B cell (primary cell): ENCODE data around the gene PPP2R2C. TPM values are rescaled to one million over a fixed set of nuclear protein-coding genes. Genes with fewer than 3 reads are reported as not detected.

Source experiments
- ATAC-seq: fragments of 200-7000 bp; cut with Tn5 transposase; one replicate; pipeline ENCODE4 v1.10.0; 2021; ENCODE audit warnings: low read depth, mild to moderate bottlenecking, moderate number of reproducible peaks, moderate library complexity
- CTCF ChIA-PET: fragments of 350-600 bp; sonication (Branson Sonifier 250); formaldehyde crosslinking; loops from one replicate; lab custom pipeline; 2021; ENCODE audit warnings: antibody characterized with exemption, inconsistent platforms; lab: Charles Lee
- POLR2A ChIA-PET: fragments of 350-600 bp; sonication (Branson Sonifier 250); formaldehyde crosslinking; loops from one replicate; lab custom pipeline; 2021; ENCODE audit warnings: antibody characterized with exemption; lab: Charles Lee
- DNase-seq: peaks from one replicate; pipeline ENCODE4 v3.0.0; 2013
- H2AFZ ChIP-seq: 2 replicates; pipeline ENCODE4 v1.6.1; 2012; ENCODE audit warnings: mild to moderate bottlenecking, low read depth, low read length; ENCODE audit not compliant: insufficient read depth, poor library complexity, severe bottlenecking
- H3K27ac ChIP-seq, 2 donors: 1 replicate in 1 of 2; 2 replicates in 1 of 2; pipeline ENCODE4 v1.5.1; 2012 to 2013; ENCODE audit warnings: low read length in 2 of 2, mild to moderate bottlenecking in 2 of 2, moderate library complexity in 1 of 2
- H3K27me3 ChIP-seq, 4 experiments: fragments of 200-600 bp in 1 of 4; sonication (generic) in 1 of 4; replicated peaks in 1 of 4; 1 replicate in 2 of 4; 2 replicates in 2 of 4; pipeline versions ENCODE4 v1.6.1 to v1.7.0; 2013 to 2016; ENCODE audit warnings: low read length in 3 of 4, mild to moderate bottlenecking in 2 of 4, mixed read lengths in 1 of 4, moderate library complexity in 1 of 4; ENCODE audit not compliant: insufficient read depth in 4 of 4, control insufficient read depth in 3 of 4; ENCODE audit errors: control extremely low read depth in 1 of 4
- H3K36me3 ChIP-seq, 2 experiments: replicated peaks in 1 of 2; 1 replicate in 1 of 2; 2 replicates in 1 of 2; pipeline versions ENCODE4 v1.6.1 to v1.7.1; 2013; ENCODE audit warnings: low read length in 1 of 2; ENCODE audit not compliant: insufficient read depth in 2 of 2, control insufficient read depth in 1 of 2; ENCODE audit errors: control extremely low read depth in 1 of 2, extremely low read depth in 1 of 2
- H3K4me1 ChIP-seq, 2 donors: fragments of 200-600 bp in 1 of 2; sonication (generic) in 1 of 2; 1 replicate in 1 of 2; 2 replicates in 1 of 2; pipeline versions ENCODE4 v1.5.1 to v1.6.1; 2013 to 2017; ENCODE audit warnings: low read length in 2 of 2; ENCODE audit not compliant: control insufficient read depth in 2 of 2, insufficient read depth in 2 of 2
- H3K4me2 ChIP-seq: replicated peaks from 2 replicates; pipeline ENCODE3; 2012; ENCODE audit warnings: mild to moderate bottlenecking, low read depth, low read length; ENCODE audit not compliant: poor library complexity, severe bottlenecking
- H3K4me3 ChIP-seq, 5 experiments: fragments of 200-600 bp in 1 of 5; sonication (generic) in 1 of 5; 1 replicate in 3 of 5; 2 replicates in 2 of 5; pipeline versions ENCODE4 v1.5.1 to v1.7.0; 2011 to 2016; ENCODE audit warnings: low read length in 4 of 5, mild to moderate bottlenecking in 4 of 5, low read depth in 2 of 5, control low read depth in 1 of 5, moderate library complexity in 1 of 5; ENCODE audit not compliant: insufficient read depth in 1 of 5; ENCODE audit errors: control extremely low read depth in 1 of 5, extremely low read depth in 1 of 5
- H3K79me2 ChIP-seq: fragments of 200-600 bp; sonication (generic); one replicate; pipeline ENCODE4 v1.6.0; 2016; ENCODE audit warnings: low read length; ENCODE audit not compliant: control insufficient read depth, insufficient read depth
- H3K9ac ChIP-seq: fragments of 200-600 bp; sonication (generic); 2 replicates; pipeline ENCODE4 v1.6.1; 2017; ENCODE audit warnings: mild to moderate bottlenecking, low read length, moderate library complexity
- H3K9me3 ChIP-seq, 3 donors: one replicate each; pipeline versions ENCODE4 v1.6.1 to v1.7.1; 2013; ENCODE audit warnings: low read length in 2 of 3; ENCODE audit not compliant: control insufficient read depth in 2 of 3, insufficient read depth in 1 of 3; ENCODE audit errors: control extremely low read depth in 1 of 3
- H4K20me1 ChIP-seq: 2 replicates; pipeline ENCODE4 v1.6.0; 2012; ENCODE audit warnings: mild to moderate bottlenecking, low read length; ENCODE audit not compliant: insufficient read depth, control insufficient read depth, poor library complexity, severe bottlenecking
- H3K27ac Mint-ChIP-seq: one replicate; pipeline ENCODE4 v1.8.0; 2021; ENCODE audit warnings: mixed read lengths
- H3K27me3 Mint-ChIP-seq: one replicate; pipeline ENCODE4 v1.8.0; 2021; ENCODE audit warnings: mixed read lengths
- H3K4me1 Mint-ChIP-seq: one replicate; pipeline ENCODE4 v1.8.0; 2021; ENCODE audit warnings: mixed read lengths
- H3K4me3 Mint-ChIP-seq: one replicate; pipeline ENCODE4 v1.8.0; 2021; ENCODE audit warnings: mixed read lengths
- H3K9me3 Mint-ChIP-seq: one replicate; pipeline ENCODE4 v1.8.0; 2022; ENCODE audit warnings: mixed read lengths; ENCODE audit not compliant: insufficient read depth
- EZH2 ChIP-seq: IDR thresholded peaks from 2 replicates; pipeline ENCODE4 v1.6.1; 2012; ENCODE audit warnings: borderline replicate concordance, low read depth, mild to moderate bottlenecking, moderate library complexity, low read length; ENCODE audit not compliant: insufficient read depth, poor library complexity, severe bottlenecking
- whole genome bisulfite sequencing: methylation state at CpG from one replicate; pipeline ENCODE4 v1.1.5; 2013; ENCODE audit warnings: missing lambda C conversion rate; ENCODE audit not compliant: insufficient coverage; 5-methylcytosine and 5-hydroxymethylcytosine counted together
- intact Hi-C: fragments of 100-400 bp; cut with micrococcal nuclease; formaldehyde crosslinking; loops from one replicate; pipeline ENCODE4 v1.10.0; 2022
- polyA plus RNA-seq: library from polyadenylated mRNA; depleted of rRNA; stranded (reverse); fragments of >200 nt; gene quantifications from 2 replicates; pipeline ENCODE4 v1.2.3, GENCODE V29; 2012
- total RNA-seq, 2 donors: library from RNA; stranded (reverse); fragments of 120-200 nt in 1 of 2; gene quantifications; 1 replicate in 1 of 2; 2 replicates in 1 of 2; pipeline versions ENCODE4 v1.2.3 to v1.2.4, GENCODE V29; 2013 to 2022
- TF ChIP-seq, protein P1 (sequence below): fragments of 200-600 bp; IDR thresholded peaks from one replicate; pipeline ENCODE4 v1.8.0; 2022; ENCODE audit warnings: antibody characterized with exemption, mild to moderate bottlenecking

PPP2R2C gene
- total and polyA plus RNA-seq, 2 donors (not counting 1 experiment from before 2014, with no cell fraction given): not detected

DNA sequence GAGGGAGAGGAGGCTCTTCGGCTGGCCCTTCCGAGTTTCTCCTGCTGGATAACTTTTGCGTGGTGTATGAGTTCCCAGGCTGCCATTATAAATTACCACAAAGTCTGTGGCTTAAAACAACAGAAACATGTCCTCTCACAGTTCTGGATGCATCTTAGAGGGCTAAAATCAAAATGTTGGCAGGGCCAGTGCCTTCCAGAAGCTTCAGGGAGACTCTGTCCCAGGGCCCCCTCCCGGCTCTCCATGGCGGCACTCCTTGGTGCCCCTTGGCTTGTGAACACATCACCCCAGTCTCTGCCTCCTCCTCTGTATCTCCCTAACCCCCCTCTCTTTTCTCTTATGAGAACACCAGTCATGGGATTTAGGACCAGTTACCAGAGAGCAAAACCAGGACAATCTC lies 23.3 kb upstream of the PPP2R2C start:
- DNase-seq (no peak), ATAC-seq (no peak)
- no peaks in the 10 kb centered on the region for H3K4me1 Mint-ChIP-seq
- Histone ChIP-seq H3K4me1 (no peaks in the 10 kb centered on the region), H3K9ac (no peak overlapping the region), H2AFZ (no peak overlapping the region), H3K4me3 (no peak overlapping the region), H3K79me2 (no peaks in the 10 kb centered on the region), H3K36me3 (no peaks in the 10 kb centered on the region), H4K20me1 (no peaks in the 10 kb centered on the region), H3K4me2 (no peak overlapping the region), H3K9me3 (peaks cover 0 to 24% (median 5%) of the 10 kb centered on the region in 3 donors), H3K27ac (no peak overlapping the region), H3K27me3 (peaks cover 0 to 7% (median 0%) of the 10 kb centered on the region in 4 experiments)
- WGBS: 97% methylated on average over 5 of the region's 5 CpGs
- intact Hi-C loops: no loop called here
- no peak overlapping the region for H3K4me3 Mint-ChIP-seq
- no peak for TF ChIP-seq EZH2
- TF ChIP-seq, protein P1, sequence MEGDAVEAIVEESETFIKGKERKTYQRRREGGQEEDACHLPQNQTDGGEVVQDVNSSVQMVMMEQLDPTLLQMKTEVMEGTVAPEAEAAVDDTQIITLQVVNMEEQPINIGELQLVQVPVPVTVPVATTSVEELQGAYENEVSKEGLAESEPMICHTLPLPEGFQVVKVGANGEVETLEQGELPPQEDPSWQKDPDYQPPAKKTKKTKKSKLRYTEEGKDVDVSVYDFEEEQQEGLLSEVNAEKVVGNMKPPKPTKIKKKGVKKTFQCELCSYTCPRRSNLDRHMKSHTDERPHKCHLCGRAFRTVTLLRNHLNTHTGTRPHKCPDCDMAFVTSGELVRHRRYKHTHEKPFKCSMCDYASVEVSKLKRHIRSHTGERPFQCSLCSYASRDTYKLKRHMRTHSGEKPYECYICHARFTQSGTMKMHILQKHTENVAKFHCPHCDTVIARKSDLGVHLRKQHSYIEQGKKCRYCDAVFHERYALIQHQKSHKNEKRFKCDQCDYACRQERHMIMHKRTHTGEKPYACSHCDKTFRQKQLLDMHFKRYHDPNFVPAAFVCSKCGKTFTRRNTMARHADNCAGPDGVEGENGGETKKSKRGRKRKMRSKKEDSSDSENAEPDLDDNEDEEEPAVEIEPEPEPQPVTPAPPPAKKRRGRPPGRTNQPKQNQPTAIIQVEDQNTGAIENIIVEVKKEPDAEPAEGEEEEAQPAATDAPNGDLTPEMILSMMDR: no peak
- no peak overlapping the region for H3K27ac Mint-ChIP-seq
- POLR2A ChIA-PET: no interaction called here
- CTCF ChIA-PET: no interaction called here
- peaks cover 6% of the 10 kb centered on the region for H3K9me3 Mint-ChIP-seq
- peaks cover 24% of the 10 kb centered on the region for H3K27me3 Mint-ChIP-seq

- ATAC-seq (no peak), DNase-seq (no peak)
- Histone ChIP-seq H3K4me1 (no peaks in the 10 kb centered on the region), H3K9me3 (peaks cover 0 to 25% (median 5%) of the 10 kb centered on the region in 3 donors), H3K27me3 (peaks cover 0 to 7% (median 0%) of the 10 kb centered on the region in 4 experiments), H3K9ac (no peak overlapping the region), H3K4me2 (no peak overlapping the region), H3K4me3 (no peak overlapping the region), H3K79me2 (no peaks in the 10 kb centered on the region), H4K20me1 (no peaks in the 10 kb centered on the region), H3K27ac (no peak overlapping the region), H2AFZ (no peak overlapping the region), H3K36me3 (no peaks in the 10 kb centered on the region)
- no peak overlapping the region for H3K27ac Mint-ChIP-seq
- H3K9me3 Mint-ChIP-seq: peaks cover 6% of the 10 kb centered on the region
- ChIA-PET POLR2A (no interaction called here), CTCF (no interaction called here)
- H3K4me1 Mint-ChIP-seq: no peaks in the 10 kb centered on the region
- WGBS: 84% methylated on average over 7 of the region's 7 CpGs
- H3K4me3 Mint-ChIP-seq: no peak overlapping the region
- intact Hi-C loops: no loop called here
- H3K27me3 Mint-ChIP-seq: peaks cover 25% of the 10 kb centered on the region
- TF ChIP-seq EZH2: no peak
- TF ChIP-seq, protein P1: no peak
Observed at GRCh38 chr4:6495296-6495590, 22.8 kb upstream of the PPP2R2C start.
